CD4-positive, alpha-beta memory T cell (primary cell): ENCODE results near the gene PTPRG. TPM values are rescaled to one million over a fixed set of nuclear protein-coding genes. Genes with fewer than 3 reads are reported as not detected.

ENCODE experiments used
- CTCF ChIA-PET: fragments of 350-600 bp; sonication (Branson Sonifier 250); formaldehyde crosslinking; loops from one replicate; lab custom pipeline; 2021; ENCODE audit warnings: inconsistent platforms; ENCODE audit not compliant: partially characterized antibody; lab: Charles Lee
- POLR2A ChIA-PET: fragments of 350-600 bp; sonication (Branson Sonifier 250); formaldehyde crosslinking; loops from one replicate; lab custom pipeline; 2021; ENCODE audit not compliant: partially characterized antibody; lab: Charles Lee
- DNase-seq, 5 donors: peaks; one replicate each; pipeline versions ENCODE4 v3.0.0 to v3.0.0-alpha.2; 2020 to 2022; ENCODE audit warnings: mixed read lengths in 1 of 5
- H3K27ac ChIP-seq: one replicate; pipeline ENCODE4 v1.7.0; 2013; ENCODE audit warnings: low read depth, low read length
- H3K27me3 ChIP-seq: 2 replicates; pipeline ENCODE4 v1.7.0; 2013; ENCODE audit warnings: mild to moderate bottlenecking, low read length, moderate library complexity; ENCODE audit not compliant: insufficient read depth
- H3K36me3 ChIP-seq: 2 replicates; pipeline ENCODE4 v1.7.0; 2013; ENCODE audit warnings: mild to moderate bottlenecking, low read length, moderate library complexity; ENCODE audit not compliant: insufficient read depth
- H3K4me1 ChIP-seq: 2 replicates; pipeline ENCODE4 v1.7.0; 2013; ENCODE audit warnings: mild to moderate bottlenecking, low read length, moderate library complexity; ENCODE audit not compliant: insufficient read depth
- H3K4me3 ChIP-seq, 2 donors: one replicate each; pipeline ENCODE4 v1.7.0; 2013; ENCODE audit warnings: low read length in 2 of 2, mild to moderate bottlenecking in 1 of 2
- H3K9me3 ChIP-seq, 2 donors: one replicate each; pipeline ENCODE4 v1.7.0; 2013; ENCODE audit warnings: low read length in 2 of 2, control low read depth in 1 of 2; ENCODE audit not compliant: control insufficient read depth in 1 of 2
- H3K27ac Mint-ChIP-seq, 7 donors: one replicate each; pipeline ENCODE4 v1.8.0; 2020 to 2021; ENCODE audit warnings: mixed read lengths in 7 of 7, mild to moderate bottlenecking in 6 of 7, inconsistent platforms in 3 of 7, moderate library complexity in 3 of 7
- H3K27me3 Mint-ChIP-seq, 2 donors: one replicate each; pipeline ENCODE4 v1.8.0; 2020 to 2021; ENCODE audit warnings: mixed read lengths in 2 of 2
- H3K36me3 Mint-ChIP-seq, 2 donors: one replicate each; pipeline ENCODE4 v1.8.0; 2020 to 2021; ENCODE audit warnings: mixed read lengths in 2 of 2, inconsistent platforms in 1 of 2, mild to moderate bottlenecking in 1 of 2
- H3K4me1 Mint-ChIP-seq, 4 donors: one replicate each; pipeline ENCODE4 v1.8.0; 2020 to 2021; ENCODE audit warnings: mixed read lengths in 4 of 4, mild to moderate bottlenecking in 1 of 4
- H3K4me3 Mint-ChIP-seq, 8 donors: one replicate each; pipeline ENCODE4 v1.8.0; 2020 to 2021; ENCODE audit warnings: mixed read lengths in 8 of 8, mild to moderate bottlenecking in 7 of 8, moderate library complexity in 6 of 8, inconsistent platforms in 3 of 8
- H3K9me3 Mint-ChIP-seq, 8 donors: one replicate each; pipeline ENCODE4 v1.8.0; 2020 to 2021; ENCODE audit warnings: mixed read lengths in 8 of 8, mild to moderate bottlenecking in 5 of 8, inconsistent platforms in 3 of 8, moderate library complexity in 1 of 8
- intact Hi-C: fragments of 100-400 bp; cut with micrococcal nuclease; formaldehyde crosslinking; loops from one replicate; pipeline ENCODE4 v1.15.1; 2023
- polyA plus RNA-seq, 2 donors: library from polyadenylated mRNA; unstranded; fragments of 300-500 nt; fragmentation: Illumina TruSeq; gene quantifications; one replicate each; pipeline ENCODE4 v1.2.3, GENCODE V29; 2021
- total RNA-seq, 2 experiments: library from RNA; stranded (reverse); gene quantifications; one replicate each; pipeline ENCODE4 v1.2.3, GENCODE V29; 2021

Gene PTPRG
- total and polyA plus RNA-seq, 4 experiments from 2014 or later: not detected

DNA sequence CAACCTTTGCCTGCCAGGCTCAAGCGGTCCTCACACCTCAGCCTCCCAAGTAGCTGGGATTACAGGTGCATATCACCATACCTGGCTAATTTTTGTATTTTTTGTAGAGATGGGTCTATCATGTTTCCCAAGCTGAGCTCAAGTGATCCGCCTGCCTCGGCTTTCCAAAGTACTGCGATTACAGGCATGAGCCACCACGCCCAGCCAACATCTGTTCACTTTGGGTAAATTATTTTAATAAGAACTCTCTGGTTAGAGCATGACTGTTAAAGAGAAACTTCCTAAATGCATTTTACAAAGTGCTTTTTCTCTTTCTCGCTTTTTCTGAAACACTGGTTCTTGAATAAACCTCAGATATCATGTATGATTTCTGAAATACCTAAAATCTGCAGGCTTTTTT is 172.5 kb downstream of the PTPRG start:
- H3K27me3 ChIP-seq: no peaks in the 10 kb centered on the region
- intact Hi-C loops: no loop called here
- CTCF ChIA-PET: no interaction called here
- no peak for DNase-seq
- H3K27ac ChIP-seq: no peak overlapping the region
- Mint-ChIP-seq H3K36me3 (no peaks in the 10 kb centered on the region), H3K27me3 (peaks cover 0 to 1% of the 10 kb centered on the region in 2 donors), H3K27ac (no peak overlapping the region), H3K4me3 (no peak overlapping the region), H3K4me1 (no peaks in the 10 kb centered on the region), H3K9me3 (peaks cover 0 to 4% (median 0%) of the 10 kb centered on the region in 8 donors)
- POLR2A ChIA-PET: no interaction called here
- no peaks in the 10 kb centered on the region for H3K4me1 ChIP-seq
- no peaks in the 10 kb centered on the region for H3K36me3 ChIP-seq
- no peak overlapping the region for H3K4me3 ChIP-seq
- H3K9me3 ChIP-seq: no peaks in the 10 kb centered on the region

GRCh38 chr3:61734749-61735686 is 173.6 kb downstream of the PTPRG start:
- H3K4me1 Mint-ChIP-seq: no peaks in the 10 kb centered on the region
- H3K9me3 Mint-ChIP-seq: peaks cover 0 to 4% (median 0%) of the 10 kb centered on the region in 8 donors
- ChIA-PET CTCF (no interaction called here), POLR2A (no interaction called here)
- H3K4me3 ChIP-seq: no peak overlapping the region
- no peaks in the 10 kb centered on the region for H3K4me1 ChIP-seq
- intact Hi-C loops: no loop called here
- DNase-seq: no peak
- no peaks in the 10 kb centered on the region for H3K36me3 Mint-ChIP-seq
- H3K27ac ChIP-seq: no peak overlapping the region
- H3K4me3 Mint-ChIP-seq: no peak overlapping the region
- peaks cover 0 to 1% of the 10 kb centered on the region in 2 donors for H3K27me3 Mint-ChIP-seq
- H3K27ac Mint-ChIP-seq: no peak overlapping the region
- H3K36me3 ChIP-seq: no peaks in the 10 kb centered on the region
- H3K9me3 ChIP-seq: no peaks in the 10 kb centered on the region
- H3K27me3 ChIP-seq: no peaks in the 10 kb centered on the region

DNA sequence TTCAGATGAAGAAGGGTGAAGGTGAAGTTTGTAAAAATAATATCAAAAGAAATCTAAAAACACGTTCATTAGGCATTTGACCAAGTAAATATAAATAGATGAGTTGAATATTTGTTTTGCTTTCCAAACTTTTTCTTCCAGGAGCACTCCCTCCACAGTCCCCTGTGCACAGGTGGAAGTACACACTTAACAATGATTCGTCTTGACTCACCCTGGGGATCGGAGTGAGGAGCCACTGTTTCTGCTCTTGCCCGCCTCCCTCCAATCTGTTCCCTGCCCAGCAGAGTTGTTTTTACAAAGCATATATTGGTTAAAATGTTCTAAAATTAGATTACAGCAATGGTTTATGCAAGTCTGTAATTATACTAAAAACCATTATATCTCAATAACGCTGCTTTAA is 175.1 kb downstream of the PTPRG start:
- Mint-ChIP-seq H3K9me3 (peaks cover 0 to 3% (median 0%) of the 10 kb centered on the region in 8 donors), H3K27ac (no peak overlapping the region), H3K4me3 (no peak overlapping the region), H3K27me3 (peaks cover 0 to 1% of the 10 kb centered on the region in 2 donors), H3K4me1 (no peaks in the 10 kb centered on the region), H3K36me3 (no peaks in the 10 kb centered on the region)
- Histone ChIP-seq H3K27ac (no peak overlapping the region), H3K9me3 (no peaks in the 10 kb centered on the region), H3K27me3 (no peaks in the 10 kb centered on the region), H3K4me1 (no peaks in the 10 kb centered on the region), H3K36me3 (no peaks in the 10 kb centered on the region), H3K4me3 (no peak overlapping the region)
- intact Hi-C loops: no loop called here
- DNase-seq: no peak
- POLR2A ChIA-PET: no interaction called here
- CTCF ChIA-PET: no interaction called here

GRCh38 chr3:61739640-61740039 is 178.3 kb downstream of the PTPRG start:
- H3K9me3 Mint-ChIP-seq: peaks cover 0 to 7% (median 0%) of the 10 kb centered on the region in 8 donors
- no peak for DNase-seq
- POLR2A ChIA-PET: no interaction called here
- intact Hi-C loops: no loop called here
- CTCF ChIA-PET: no interaction called here
- Histone ChIP-seq H3K4me1 (no peaks in the 10 kb centered on the region), H3K4me3 (no peak overlapping the region), H3K36me3 (no peaks in the 10 kb centered on the region), H3K9me3 (no peaks in the 10 kb centered on the region), H3K27me3 (no peaks in the 10 kb centered on the region), H3K27ac (no peak overlapping the region)
- H3K4me1 Mint-ChIP-seq: no peaks in the 10 kb centered on the region
- H3K4me3 Mint-ChIP-seq: no peak overlapping the region
- peaks cover 0 to 1% of the 10 kb centered on the region in 2 donors for H3K27me3 Mint-ChIP-seq
- no peak overlapping the region for H3K27ac Mint-ChIP-seq
- no peaks in the 10 kb centered on the region for H3K36me3 Mint-ChIP-seq

GRCh38 chr3:61740494-61740893 is 179.1 kb downstream of the PTPRG start:
- POLR2A ChIA-PET: no interaction called here
- no peak overlapping the region for H3K27ac ChIP-seq
- no peaks in the 10 kb centered on the region for H3K4me1 ChIP-seq
- intact Hi-C loops: no loop called here
- peaks cover 0 to 1% of the 10 kb centered on the region in 2 donors for H3K27me3 Mint-ChIP-seq
- peaks cover 0 to 7% (median 0%) of the 10 kb centered on the region in 8 donors for H3K9me3 Mint-ChIP-seq
- DNase-seq: no peak
- no peak overlapping the region for H3K27ac Mint-ChIP-seq
- H3K9me3 ChIP-seq: no peaks in the 10 kb centered on the region
- H3K4me3 Mint-ChIP-seq: no peak overlapping the region
- no peaks in the 10 kb centered on the region for H3K4me1 Mint-ChIP-seq
- no peak overlapping the region for H3K4me3 ChIP-seq
- no peaks in the 10 kb centered on the region for H3K27me3 ChIP-seq
- H3K36me3 Mint-ChIP-seq: no peaks in the 10 kb centered on the region
- CTCF ChIA-PET: no interaction called here
- no peaks in the 10 kb centered on the region for H3K36me3 ChIP-seq

- ChIA-PET CTCF (no interaction called here), POLR2A (no interaction called here)
- intact Hi-C loops: no loop called here
- Mint-ChIP-seq H3K4me3 (no peak overlapping the region), H3K36me3 (no peaks in the 10 kb centered on the region), H3K27ac (no peak overlapping the region), H3K4me1 (no peaks in the 10 kb centered on the region), H3K9me3 (peaks cover 0 to 7% (median 0%) of the 10 kb centered on the region in 8 donors), H3K27me3 (peaks cover 0 to 1% of the 10 kb centered on the region in 2 donors)
- H3K4me3 ChIP-seq: no peak overlapping the region
- H3K9me3 ChIP-seq: no peaks in the 10 kb centered on the region
- no peaks in the 10 kb centered on the region for H3K36me3 ChIP-seq
- no peak overlapping the region for H3K27ac ChIP-seq
- H3K4me1 ChIP-seq: no peaks in the 10 kb centered on the region
- H3K27me3 ChIP-seq: no peaks in the 10 kb centered on the region
- no peak for DNase-seq
Measured at GRCh38 chr3:61741551-61741950, 180.2 kb downstream of the PTPRG start.

DNA sequence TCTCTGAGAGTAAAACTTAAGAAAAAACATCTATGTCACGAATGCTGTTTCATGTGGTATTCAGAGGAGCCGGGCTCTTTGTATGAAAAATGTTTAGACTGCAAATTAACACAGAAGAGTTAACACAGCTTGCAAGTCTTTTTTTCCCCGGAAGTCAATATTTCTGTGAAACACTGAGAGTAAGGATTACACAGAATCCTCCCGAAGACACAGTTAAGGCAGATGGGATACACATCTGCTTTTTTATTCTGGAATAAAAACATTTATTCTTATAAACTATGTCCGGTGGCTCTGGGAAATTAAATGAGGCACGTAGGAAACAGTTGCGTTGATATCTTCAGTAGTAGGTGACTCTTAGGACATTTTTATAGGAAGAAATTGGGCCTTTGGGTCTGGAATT is 180.6 kb downstream of the PTPRG start:
- DNase-seq: no peak
- H3K36me3 ChIP-seq: no peaks in the 10 kb centered on the region
- no peak overlapping the region for H3K27ac ChIP-seq
- H3K4me3 ChIP-seq: no peak overlapping the region
- CTCF ChIA-PET: no interaction called here
- peaks cover 0 to 7% (median 0%) of the 10 kb centered on the region in 8 donors for H3K9me3 Mint-ChIP-seq
- no peaks in the 10 kb centered on the region for H3K27me3 ChIP-seq
- no peaks in the 10 kb centered on the region for H3K9me3 ChIP-seq
- intact Hi-C loops: no loop called here
- H3K27ac Mint-ChIP-seq: no peak overlapping the region
- no peak overlapping the region for H3K4me3 Mint-ChIP-seq
- H3K27me3 Mint-ChIP-seq: no peaks in the 10 kb centered on the region
- no peaks in the 10 kb centered on the region for H3K4me1 Mint-ChIP-seq
- H3K4me1 ChIP-seq: no peaks in the 10 kb centered on the region
- POLR2A ChIA-PET: no interaction called here
- no peaks in the 10 kb centered on the region for H3K36me3 Mint-ChIP-seq
